ENCODE results near the gene UBN2. TPM values are rescaled to one million over a fixed set of nuclear protein-coding genes. Genes with fewer than 3 reads are reported as not detected.
"Not testable (repeated sequence)": the region's sequence is repeated elsewhere in the genome, so short reads cannot be mapped to it uniquely, and the experiment has no call there.

UBN2 gene
- total RNA-seq, 2 donors from 2014 or later: 13.9 to 25.2 TPM

DNA sequence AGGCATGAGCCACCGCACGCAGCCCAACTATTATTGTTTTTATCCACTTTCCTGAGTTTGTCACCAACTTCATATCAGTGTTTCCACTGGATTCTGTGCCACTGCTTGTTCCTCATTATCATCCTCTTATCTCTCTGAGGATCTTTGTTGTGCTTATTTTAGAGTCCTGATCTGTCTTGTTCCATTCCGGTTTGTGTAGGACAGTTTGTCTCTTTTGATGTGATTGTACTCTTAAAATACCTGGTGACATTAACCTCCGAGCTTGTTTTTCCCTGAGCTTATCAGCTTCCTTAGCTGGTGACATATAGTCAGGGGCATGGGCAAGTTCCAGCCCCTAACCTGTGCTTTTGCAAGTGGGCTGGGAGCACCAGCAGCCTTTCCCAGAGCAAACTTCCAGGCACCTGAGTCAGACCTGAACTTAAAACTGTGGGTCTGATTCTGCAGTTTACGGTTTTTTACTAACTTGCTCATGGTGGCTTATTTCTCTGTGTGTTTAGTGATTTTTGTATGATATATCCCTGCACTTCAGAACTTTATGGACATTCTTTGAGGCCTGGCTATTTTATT is 87.0 kb downstream of the UBN2 start:
- intact Hi-C loops (cut with DNase I): no loop called here
- H3K4me1 ChIP-seq (replicated peaks): no peaks in the 10 kb centered on the region
- 38% methylated on average over 5 of the region's 5 CpGs for WGBS

DNA sequence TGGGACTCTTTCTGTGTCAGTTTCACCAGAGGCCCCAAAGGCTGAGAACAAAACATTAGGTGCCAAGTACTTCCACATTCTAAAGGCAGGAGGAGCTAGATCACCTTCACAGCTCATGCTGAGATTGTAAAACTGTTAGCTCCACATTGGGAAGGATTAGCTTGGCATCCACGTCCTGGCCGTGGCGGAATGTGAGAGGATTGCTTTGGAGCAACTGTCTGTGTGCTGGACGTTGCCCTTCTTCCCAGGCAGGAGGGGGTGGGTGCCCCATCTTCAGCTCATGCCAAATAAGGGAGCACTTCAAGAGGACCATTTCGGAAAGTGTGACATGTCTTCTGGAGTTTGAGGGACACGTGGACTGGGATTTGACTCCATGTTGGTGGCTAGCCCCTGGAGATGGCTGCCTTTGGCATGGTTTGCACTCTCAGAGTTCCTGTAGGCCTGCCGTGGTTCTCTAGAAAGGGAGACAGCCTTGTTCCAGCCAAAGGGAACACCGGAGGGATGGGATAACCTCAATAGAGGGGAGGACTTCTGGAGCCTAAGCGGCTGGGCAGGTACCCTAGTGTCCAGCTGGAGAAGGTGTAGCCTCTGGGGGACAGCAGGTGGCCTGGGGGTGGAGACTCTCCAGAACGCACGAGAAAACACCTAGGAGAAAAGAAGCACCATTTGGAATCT is 90.2 kb downstream of the UBN2 start:
- TF ChIP-seq CTCF (IDR thresholded peaks at IDR 0.05): peak in 3 of 4 experiments; percentile 23 to 63 (median 38)
- no peak for TF ChIP-seq POLR2A (IDR thresholded peaks at IDR 0.05)
- peak; percentile 20 for TF ChIP-seq POLR2AphosphoS5 (IDR thresholded peaks at IDR 0.05)
- H3K27me3 ChIP-seq (replicated peaks; ENCODE audit: insufficient read depth): no peaks in the 10 kb centered on the region
- no peaks in the 10 kb centered on the region for H3K36me3 ChIP-seq
- WGBS: 72% methylated on average over 11 of the region's 11 CpGs
- no peak for DNase-seq (ENCODE audit: low spot score)
- no peaks in the 10 kb centered on the region for H3K9me3 ChIP-seq
- no peak overlapping the region for H3K4me3 ChIP-seq
- no peaks in the 10 kb centered on the region for H3K4me1 ChIP-seq (replicated peaks)
- H3K27ac ChIP-seq: no peak overlapping the region
- intact Hi-C loops (cut with DNase I): no loop called here

More for the DNA sequence above, 87.0 kb downstream of the UBN2 start:
- Histone ChIP-seq H3K4me3 (no peak overlapping the region), H3K27me3 (replicated peaks; ENCODE audit: insufficient read depth) (no peaks in the 10 kb centered on the region), H3K27ac (peak overlapping the region; percentile 78 to 88), H3K36me3 (no peaks in the 10 kb centered on the region), H3K9me3 (no peaks in the 10 kb centered on the region)
- TF ChIP-seq POLR2AphosphoS5 (IDR thresholded peaks at IDR 0.05) (peak; percentile 84), POLR2A (IDR thresholded peaks at IDR 0.05) (no peak)
- peak; percentile 41 for DNase-seq (ENCODE audit: low spot score)

GRCh38 chr7:139324709-139325108 is 93.7 kb downstream of the UBN2 start:
- H3K4me1 ChIP-seq (replicated peaks); DNase-seq (ENCODE audit: low spot score); H3K4me3 ChIP-seq; H3K9me3 ChIP-seq; H3K36me3 ChIP-seq; H3K27me3 ChIP-seq (replicated peaks; ENCODE audit: insufficient read depth); H3K27ac ChIP-seq; intact Hi-C loops (cut with DNase I): not testable (repeated sequence)
- WGBS: 96% methylated on average over 11 of the region's 11 CpGs

DNA sequence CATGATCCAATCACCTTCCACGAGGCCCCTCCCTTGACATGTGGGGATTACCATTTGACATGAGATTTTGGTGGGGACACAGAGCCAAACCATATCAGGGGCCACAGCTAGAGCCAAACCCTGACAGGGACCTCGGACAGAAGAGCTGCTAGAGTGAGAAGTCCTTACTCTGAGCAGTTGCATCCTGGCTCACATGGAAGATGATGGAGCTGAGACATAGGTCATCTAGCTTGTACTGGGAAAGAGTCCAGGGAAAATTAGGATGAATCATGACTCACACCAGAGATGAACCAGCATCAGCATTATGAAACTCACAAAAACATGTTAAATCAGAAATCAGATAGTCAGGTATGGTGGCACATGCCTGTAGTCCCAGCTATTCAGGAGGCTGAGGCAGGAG is 97.3 kb downstream of the UBN2 start:
- H3K27me3 ChIP-seq (replicated peaks; ENCODE audit: insufficient read depth): no peaks in the 10 kb centered on the region
- H3K27ac ChIP-seq: no peak overlapping the region
- no peaks in the 10 kb centered on the region for H3K4me1 ChIP-seq (replicated peaks)
- TF ChIP-seq POLR2AphosphoS5 (IDR thresholded peaks at IDR 0.05) (no peak), POLR2A (IDR thresholded peaks at IDR 0.05) (no peak), CTCF (IDR thresholded peaks at IDR 0.05) (no peak)
- WGBS: 69% methylated on average over 2 of the region's 2 CpGs
- H3K4me3 ChIP-seq: no peak overlapping the region
- no peaks in the 10 kb centered on the region for H3K9me3 ChIP-seq
- intact Hi-C loops (cut with DNase I): no loop called here
- H3K36me3 ChIP-seq: no peaks in the 10 kb centered on the region
- no peak for DNase-seq (ENCODE audit: low spot score)

DNA sequence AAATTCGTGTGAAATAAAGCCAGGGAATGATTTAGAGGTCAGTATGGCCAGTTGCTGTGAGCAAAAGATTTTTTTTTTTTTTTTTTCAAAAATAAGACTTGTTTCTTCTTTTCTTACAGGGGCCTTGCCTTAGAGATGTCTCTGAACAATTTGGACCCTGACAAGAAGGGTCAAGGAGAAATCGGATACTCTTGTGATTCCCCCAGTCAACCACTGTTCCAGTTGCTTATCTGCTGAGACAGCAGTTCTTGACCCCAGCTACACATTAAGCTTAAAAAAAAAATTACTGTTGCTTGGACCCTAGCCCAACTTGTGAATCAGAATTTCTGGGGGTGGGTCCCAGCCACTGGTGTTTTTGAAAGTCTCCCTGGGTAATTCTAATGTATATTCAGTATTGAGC is 98.1 kb downstream of the UBN2 start:
- Histone ChIP-seq H3K4me3 (no peak overlapping the region), H3K27ac (no peak overlapping the region), H3K4me1 (replicated peaks) (no peaks in the 10 kb centered on the region), H3K9me3 (no peaks in the 10 kb centered on the region), H3K27me3 (replicated peaks; ENCODE audit: insufficient read depth) (no peaks in the 10 kb centered on the region), H3K36me3 (no peaks in the 10 kb centered on the region)
- TF ChIP-seq POLR2A (IDR thresholded peaks at IDR 0.05): no peak
- TF ChIP-seq POLR2AphosphoS5 (IDR thresholded peaks at IDR 0.05): no peak
- no peak for TF ChIP-seq CTCF (IDR thresholded peaks at IDR 0.05)
- intact Hi-C loops (cut with DNase I): no loop called here
- no peak for DNase-seq (ENCODE audit: low spot score)
- WGBS: 78% methylated on average over 2 of the region's 2 CpGs

All from prostate gland (tissue), 2 donors.